HepG2 (cell line): Measurements from ENCODE around the gene RILP. TPM values are rescaled to one million over a fixed set of nuclear protein-coding genes. Genes with fewer than 3 reads are reported as not detected.

Experiments used
- GATAD1 ChIP-seq: IDR thresholded peaks from 2 replicates; pipeline ENCODE4 v1.6.1; 2016; ENCODE audit warnings: missing genetic modification reagents, missing compliant biosample characterization
- KLF13 ChIP-seq: sonication (generic); formaldehyde crosslinking; IDR thresholded peaks from 2 replicates; pipeline ENCODE4 v1.4.0; 2020; ENCODE audit warnings: mild to moderate bottlenecking, missing genetic modification reagents
- KLF6 ChIP-seq: IDR thresholded peaks from 2 replicates; pipeline ENCODE4 v1.8.0; 2016; ENCODE audit warnings: missing biosample characterization, missing genetic modification reagents
- KMT2A ChIP-seq: sonication (generic); formaldehyde crosslinking; IDR thresholded peaks from 2 replicates; pipeline ENCODE4 v1.4.0; 2020; ENCODE audit warnings: missing genetic modification reagents
- NFKBIZ ChIP-seq: IDR thresholded peaks from 2 replicates; pipeline ENCODE4 v1.6.1; 2018; ENCODE audit warnings: missing genetic modification reagents, missing compliant biosample characterization
- NR3C1 ChIP-seq: sonication (generic); formaldehyde crosslinking; IDR thresholded peaks from 2 replicates; pipeline ENCODE4 v1.4.0; 2020; ENCODE audit warnings: missing genetic modification reagents
- RCOR2 ChIP-seq: IDR thresholded peaks from 2 replicates; pipeline ENCODE4 v1.6.1; 2016; ENCODE audit warnings: missing biosample characterization, missing genetic modification reagents
- SKIL ChIP-seq: sonication (generic); formaldehyde crosslinking; IDR thresholded peaks from 2 replicates; pipeline ENCODE4 v1.8.0; 2022; ENCODE audit warnings: missing genetic modification reagents, mild to moderate bottlenecking, moderate library complexity, borderline replicate concordance
- ZBTB2 ChIP-seq: sonication (generic); formaldehyde crosslinking; IDR thresholded peaks from 2 replicates; pipeline ENCODE4 v1.8.0; 2022; ENCODE audit warnings: low read depth, missing genetic modification reagents
- ZHX1 ChIP-seq: sonication (generic); formaldehyde crosslinking; IDR thresholded peaks from 2 replicates; pipeline ENCODE4 v1.8.1; 2022; ENCODE audit warnings: low read depth, mild to moderate bottlenecking, missing genetic modification reagents
- ZNF343 ChIP-seq: sonication (generic); formaldehyde crosslinking; IDR thresholded peaks from 2 replicates; pipeline ENCODE4 v1.4.0; 2020; ENCODE audit warnings: mild to moderate bottlenecking, missing genetic modification reagents
- ZNF414 ChIP-seq: sonication (generic); formaldehyde crosslinking; IDR thresholded peaks from 2 replicates; pipeline ENCODE4 v1.5.0; 2020; ENCODE audit warnings: missing genetic modification reagents
- ZNF441 ChIP-seq: sonication (generic); formaldehyde crosslinking; IDR thresholded peaks from 2 replicates; pipeline ENCODE4 v1.7.0; 2021; ENCODE audit warnings: missing genetic modification reagents, borderline replicate concordance
- ZNF678 ChIP-seq: sonication (generic); formaldehyde crosslinking; IDR thresholded peaks from 2 replicates; pipeline ENCODE4 v1.4.0; 2020; ENCODE audit warnings: mild to moderate bottlenecking, missing genetic modification reagents
- ZNF839 ChIP-seq: sonication (generic); formaldehyde crosslinking; IDR thresholded peaks from 2 replicates; pipeline ENCODE4 v1.4.0; 2020; ENCODE audit warnings: missing genetic modification reagents, mild to moderate bottlenecking, borderline replicate concordance
- ZSCAN22 ChIP-seq: sonication (generic); formaldehyde crosslinking; IDR thresholded peaks from 2 replicates; pipeline ENCODE4 v1.4.0; 2020; ENCODE audit warnings: mild to moderate bottlenecking, missing genetic modification reagents
- polyA plus RNA-seq, 8 experiments: library from polyadenylated mRNA; depleted of rRNA in 3 of 8; stranded (reverse) in 7 of 8; unstranded in 1 of 8; fragments of >200 nt; fragmentation: Illumina TruSeq in 4 of 8; extraction: Trizol in 4 of 8; gene quantifications; 2 replicates each; pipeline versions ENCODE4 v1.2.1 to v1.2.3, GENCODE V29; 2011 to 2016; ENCODE audit warnings: low read depth in 4 of 8, missing spikeins in 1 of 8, mixed read lengths in 1 of 8; ENCODE audit not compliant: insufficient read depth in 1 of 8
- total RNA-seq, 5 experiments: library from RNA; depleted of rRNA; stranded (reverse); fragments of >200 nt; fragmentation: Illumina TruSeq; extraction: Trizol; gene quantifications; 2 replicates each; pipeline ENCODE4 v1.2.3, GENCODE V29; 2016; ENCODE audit warnings: low read depth in 1 of 5
- TF ChIP-seq, protein P1 (sequence below): sonication (generic); formaldehyde crosslinking; IDR thresholded peaks from 2 replicates; pipeline ENCODE4 v1.4.0; 2020; ENCODE audit warnings: missing genetic modification reagents, low read depth, mild to moderate bottlenecking, borderline replicate concordance
- TF ChIP-seq, protein P2 (sequence below): IDR thresholded peaks from 2 replicates; pipeline ENCODE4 v1.6.1; 2016; ENCODE audit warnings: mild to moderate bottlenecking
- TF ChIP-seq, protein P3 (sequence below): sonication (generic); formaldehyde crosslinking; IDR thresholded peaks from 2 replicates; pipeline ENCODE4 v1.9.0; 2021; ENCODE audit warnings: missing genetic modification reagents, mild to moderate bottlenecking, borderline replicate concordance

Gene RILP
- total and polyA plus RNA-seq, 2 of the 13 experiments (the other 11 are each of a cell fraction or from before 2014, with no cell fraction given) = 6.6 to 8.1 TPM

DNA sequence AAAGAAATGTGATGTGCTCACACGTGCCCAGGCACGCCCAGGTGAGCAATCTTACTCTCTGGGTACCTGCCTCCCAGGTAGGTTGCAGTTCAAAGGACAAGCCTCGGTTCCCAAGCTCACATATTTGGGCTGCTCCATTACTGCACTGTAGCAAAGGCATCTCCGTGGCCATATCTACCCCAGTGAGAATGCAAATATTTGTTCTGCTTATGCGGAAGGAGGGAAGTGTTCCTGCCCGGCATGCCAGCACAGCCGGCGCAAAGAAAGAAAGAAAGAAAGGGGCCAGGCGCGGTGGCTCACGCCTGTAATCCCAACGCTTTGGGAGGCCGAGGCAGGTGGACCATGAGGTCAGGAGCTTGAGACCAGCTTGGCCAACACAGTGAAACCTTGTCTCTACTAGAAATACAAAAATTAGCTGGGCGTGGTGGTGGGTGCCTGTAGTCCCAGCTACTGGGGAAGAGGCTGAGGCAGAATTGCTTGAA is 51.8 kb downstream of the RILP start (continued):
- TF ChIP-seq NR3C1 = no peak
- no peak; the same call in 1 of the 2 replicates for TF ChIP-seq KMT2A
- TF ChIP-seq ZBTB2 = no peak
- TF ChIP-seq ZSCAN22 = no peak
- no peak for TF ChIP-seq KLF13 (CRISPR knock-in tag)
- peak; percentile 87 for TF ChIP-seq RCOR2
- TF ChIP-seq, protein P1, sequence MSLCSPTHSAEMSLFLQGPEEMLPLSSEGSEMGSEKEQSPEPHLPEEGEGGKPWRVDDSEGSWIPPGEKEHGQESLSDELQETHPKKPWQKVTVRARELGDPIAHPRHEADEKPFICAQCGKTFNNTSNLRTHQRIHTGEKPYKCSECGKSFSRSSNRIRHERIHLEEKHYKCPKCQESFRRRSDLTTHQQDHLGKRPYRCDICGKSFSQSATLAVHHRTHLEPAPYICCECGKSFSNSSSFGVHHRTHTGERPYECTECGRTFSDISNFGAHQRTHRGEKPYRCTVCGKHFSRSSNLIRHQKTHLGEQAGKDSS (CRISPR knock-in tag) = no peak; the same call in 1 of the 2 replicates
- TF ChIP-seq, protein P2, sequence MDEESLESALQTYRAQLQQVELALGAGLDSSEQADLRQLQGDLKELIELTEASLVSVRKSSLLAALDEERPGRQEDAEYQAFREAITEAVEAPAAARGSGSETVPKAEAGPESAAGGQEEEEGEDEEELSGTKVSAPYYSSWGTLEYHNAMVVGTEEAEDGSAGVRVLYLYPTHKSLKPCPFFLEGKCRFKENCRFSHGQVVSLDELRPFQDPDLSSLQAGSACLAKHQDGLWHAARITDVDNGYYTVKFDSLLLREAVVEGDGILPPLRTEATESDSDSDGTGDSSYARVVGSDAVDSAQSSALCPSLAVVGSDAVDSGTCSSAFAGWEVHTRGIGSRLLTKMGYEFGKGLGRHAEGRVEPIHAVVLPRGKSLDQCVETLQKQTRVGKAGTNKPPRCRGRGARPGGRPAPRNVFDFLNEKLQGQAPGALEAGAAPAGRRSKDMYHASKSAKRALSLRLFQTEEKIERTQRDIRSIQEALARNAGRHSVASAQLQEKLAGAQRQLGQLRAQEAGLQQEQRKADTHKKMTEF (CRISPR knock-in tag) = peak; percentile 78
- TF ChIP-seq NFKBIZ (CRISPR knock-in tag) = no peak
- TF ChIP-seq, protein P3, sequence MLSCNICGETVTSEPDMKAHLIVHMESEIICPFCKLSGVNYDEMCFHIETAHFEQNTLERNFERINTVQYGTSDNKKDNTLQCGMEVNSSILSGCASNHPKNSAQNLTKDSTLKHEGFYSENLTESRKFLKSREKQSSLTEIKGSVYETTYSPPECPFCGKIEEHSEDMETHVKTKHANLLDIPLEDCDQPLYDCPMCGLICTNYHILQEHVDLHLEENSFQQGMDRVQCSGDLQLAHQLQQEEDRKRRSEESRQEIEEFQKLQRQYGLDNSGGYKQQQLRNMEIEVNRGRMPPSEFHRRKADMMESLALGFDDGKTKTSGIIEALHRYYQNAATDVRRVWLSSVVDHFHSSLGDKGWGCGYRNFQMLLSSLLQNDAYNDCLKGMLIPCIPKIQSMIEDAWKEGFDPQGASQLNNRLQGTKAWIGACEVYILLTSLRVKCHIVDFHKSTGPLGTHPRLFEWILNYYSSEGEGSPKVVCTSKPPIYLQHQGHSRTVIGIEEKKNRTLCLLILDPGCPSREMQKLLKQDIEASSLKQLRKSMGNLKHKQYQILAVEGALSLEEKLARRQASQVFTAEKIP (CRISPR knock-in tag) = no peak
- TF ChIP-seq ZHX1 (CRISPR knock-in tag) = no peak
- TF ChIP-seq ZNF414 (CRISPR knock-in tag) = no peak
- TF ChIP-seq ZNF441 (CRISPR knock-in tag) = no peak
- TF ChIP-seq GATAD1 = no peak; the same call in 1 of the 2 replicates
- TF ChIP-seq SKIL = peak; percentile 52; the same call in 1 of the 2 replicates
- TF ChIP-seq ZNF678 (CRISPR knock-in tag) = no peak
- TF ChIP-seq ZNF839 = no peak
- peak; percentile 16; the same call in 1 of the 2 replicates for TF ChIP-seq KLF6 (CRISPR knock-in tag)
- TF ChIP-seq ZNF343 = no peak
